ENCODE data around the gene ZNF714. TPM values are rescaled to one million over a fixed set of nuclear protein-coding genes. Genes with fewer than 3 reads are reported as not detected.

Gene ZNF714
- polyA plus RNA-seq (2013, experiment 1 of 2; ENCODE audit: insufficient read length) = 4.6 TPM
- 5.0 TPM for polyA plus RNA-seq (2013, experiment 2 of 2; ENCODE audit: insufficient read length)

DNA sequence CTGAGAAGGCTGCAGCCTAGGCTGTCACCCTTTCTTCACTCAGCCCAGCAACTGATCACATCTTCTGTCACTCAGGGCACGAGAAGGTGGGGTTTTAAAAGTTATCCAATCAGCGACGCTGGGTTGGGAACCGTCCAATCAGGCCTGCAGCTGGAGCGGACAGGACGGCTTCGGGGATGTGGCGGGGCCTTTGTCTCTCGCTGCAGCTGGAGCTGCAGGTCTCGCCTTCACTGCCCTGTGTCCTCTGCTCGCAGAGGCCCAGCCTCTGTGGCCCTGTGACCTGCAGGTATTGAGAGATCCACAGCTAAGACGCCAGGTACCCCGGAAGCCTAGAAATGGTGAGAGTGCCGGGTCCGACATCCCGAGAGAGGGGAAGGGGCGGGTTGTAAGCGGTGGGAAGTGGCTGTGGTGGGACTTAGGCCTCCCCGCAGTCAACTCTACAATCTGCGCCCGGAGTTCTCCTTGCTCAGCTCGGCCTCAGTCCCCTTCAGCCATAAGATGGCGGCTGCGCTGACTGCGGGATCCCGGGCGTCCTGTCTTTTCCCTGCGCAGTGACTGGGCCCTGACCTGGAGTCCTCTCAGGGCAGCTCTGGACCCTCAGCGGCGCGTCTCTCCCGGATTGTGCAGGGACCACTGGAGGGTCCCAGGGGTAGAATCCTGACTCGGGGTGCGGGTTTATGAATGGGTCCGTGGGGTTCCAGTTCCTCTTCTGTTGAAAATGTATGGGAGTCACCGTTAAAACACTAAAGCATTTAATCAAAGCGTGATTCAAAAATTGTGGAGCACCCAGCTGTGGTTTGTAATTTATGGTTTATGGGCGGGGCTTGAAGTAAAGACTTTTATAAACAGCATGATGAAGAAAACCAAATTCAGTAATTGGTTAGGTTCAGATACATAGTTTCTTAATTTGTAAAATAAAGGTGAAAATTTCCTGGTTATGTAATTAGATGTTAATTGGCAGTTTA, at the start of gene ZNF714:
TSS of gene ZNF714 (plus strand) at position 193 of the 965 bp plus-strand sequence. CDS start 16,066 bp downstream, outside the sequence.
- DNase-seq = peak; percentile 94

DNA sequence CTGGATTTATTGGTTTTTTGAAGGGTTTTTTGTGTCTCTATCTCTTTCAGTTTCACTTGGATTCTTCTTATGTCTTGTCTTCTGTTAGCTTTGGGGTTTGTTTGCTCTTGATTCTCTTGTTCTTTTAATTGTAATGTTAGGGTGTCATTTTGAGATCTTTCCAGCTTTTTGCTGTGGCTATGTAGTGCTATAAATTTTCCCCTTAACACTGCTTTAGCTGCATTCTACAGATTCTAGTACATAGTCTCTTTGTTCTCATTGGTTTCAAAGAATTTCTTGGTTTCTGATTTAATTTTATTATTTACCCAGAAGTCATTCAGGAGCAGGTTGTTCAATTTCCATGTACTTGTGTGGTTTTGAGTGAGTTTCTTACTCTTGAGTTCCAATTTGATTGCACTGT, 37.0 kb upstream of the ZNF714 start:
- no peak for DNase-seq

DNA sequence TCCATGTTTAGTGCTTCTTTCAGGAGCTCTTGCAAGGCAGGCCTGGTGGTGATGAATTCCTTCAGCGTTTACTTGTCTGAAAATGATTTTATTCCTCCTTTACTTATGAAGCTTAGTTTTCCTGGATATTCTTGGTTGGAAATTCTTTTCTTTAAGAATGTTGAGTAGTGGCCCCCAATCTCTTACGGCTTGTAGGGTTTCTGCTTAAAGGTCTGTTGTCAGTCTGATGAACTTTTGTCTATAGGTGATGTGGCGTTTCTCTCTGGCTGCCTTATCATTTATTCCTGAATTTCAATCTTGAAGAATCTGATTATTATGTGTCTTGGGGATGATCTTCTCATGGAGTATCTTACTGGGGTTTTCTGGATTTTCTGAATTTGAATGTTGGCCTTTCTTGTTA, 35.5 kb upstream of the ZNF714 start:
- DNase-seq = no peak

DNA sequence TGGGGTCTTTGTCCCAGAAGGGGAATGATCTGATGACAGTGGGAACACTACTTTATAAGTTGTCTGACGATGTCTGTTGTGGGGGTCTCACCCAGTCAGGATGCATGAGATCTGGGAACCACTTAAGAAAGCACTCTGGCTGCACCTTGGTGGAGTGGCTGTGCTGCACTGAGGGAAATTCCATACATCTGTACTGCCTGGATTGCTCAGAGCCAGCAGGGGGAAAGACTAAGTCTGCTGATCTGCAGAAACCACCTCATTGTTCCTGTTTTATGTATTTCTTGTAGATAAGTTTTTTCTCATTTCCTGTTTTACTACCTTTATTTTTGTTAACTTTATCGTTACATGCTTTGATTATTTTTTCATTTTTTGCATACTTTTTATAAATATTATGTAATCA, 34.3 kb upstream of the ZNF714 start:
- no peak for DNase-seq

DNA sequence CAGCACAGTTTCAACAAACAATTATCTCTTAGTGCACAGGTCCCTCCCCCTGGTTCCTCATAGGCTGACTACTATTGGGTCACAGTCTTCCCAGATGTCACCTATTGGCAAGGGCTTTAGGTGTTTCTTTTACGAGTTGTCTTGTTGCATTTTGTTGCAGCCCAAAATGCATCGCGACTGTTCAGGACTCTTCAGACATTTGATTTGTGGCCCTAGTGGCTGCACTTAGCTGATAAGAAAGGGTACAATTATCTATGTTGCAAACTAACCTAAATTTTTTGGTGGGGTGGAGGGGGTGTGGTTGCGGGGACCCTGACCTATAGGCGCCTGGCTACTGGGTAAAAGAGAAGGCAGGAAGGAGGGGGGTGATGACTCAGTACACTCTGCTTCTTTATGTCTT, 29.1 kb upstream of the ZNF714 start:
- DNase-seq = no peak

DNA sequence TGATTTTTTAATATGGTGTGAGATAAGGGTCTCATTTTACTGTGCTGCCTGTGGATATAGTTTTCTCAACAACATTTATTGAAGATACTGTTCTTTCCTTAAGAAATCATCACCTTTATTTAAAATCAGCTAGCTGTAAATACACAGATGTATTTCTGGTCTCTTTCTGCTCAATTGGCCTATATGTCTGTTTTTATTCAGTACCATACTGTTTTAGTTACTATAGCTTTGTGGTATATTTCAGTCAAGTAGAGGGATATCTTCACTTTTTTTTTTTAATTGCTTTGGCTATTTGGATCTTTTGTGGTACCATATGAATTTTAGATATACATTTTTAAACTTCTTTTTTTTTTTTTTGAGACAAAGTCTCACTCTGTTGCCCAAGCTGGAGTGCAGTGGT, 16.7 kb upstream of the ZNF714 start:
- no peak for DNase-seq

DNA sequence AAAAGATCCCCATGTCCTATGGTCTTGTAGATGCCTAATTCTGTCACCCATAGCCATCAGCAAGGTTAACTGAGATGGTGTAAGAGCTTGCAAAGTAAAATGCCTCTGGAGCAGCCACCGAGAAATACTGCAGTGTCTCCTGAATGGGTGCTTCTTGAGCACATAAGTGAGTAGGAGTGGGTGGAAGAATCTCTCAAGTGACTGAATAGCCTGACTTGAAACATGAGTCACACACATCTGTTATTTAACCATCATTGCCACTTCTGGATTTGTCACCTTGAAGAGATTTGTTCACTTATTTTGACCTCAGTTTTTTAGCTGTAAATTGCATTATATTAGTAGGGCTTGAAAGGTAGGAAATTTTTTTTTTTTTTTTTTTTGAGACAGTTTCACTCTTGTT, 2.3 kb downstream of the ZNF714 start:
- DNase-seq = peak; percentile 38

DNA sequence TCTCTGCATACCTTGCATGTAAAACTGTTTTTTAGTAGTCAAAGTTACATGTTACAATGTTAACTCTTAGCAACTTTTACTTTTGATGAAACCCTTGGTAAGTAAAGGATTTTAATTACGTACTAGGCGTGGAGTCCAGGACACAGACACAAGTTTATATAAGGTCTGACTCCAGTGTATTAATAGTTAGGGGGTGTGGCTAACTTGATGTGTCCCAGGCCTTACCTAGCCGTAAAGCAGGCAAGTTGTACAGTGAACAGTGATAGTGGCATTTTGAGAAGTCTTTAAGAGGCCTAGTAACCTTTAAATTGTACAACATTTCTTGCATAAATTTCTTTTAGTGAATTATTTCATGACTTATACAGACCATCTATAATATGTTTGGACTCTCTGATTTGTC, 5.9 kb downstream of the ZNF714 start:
- no peak for DNase-seq

- peak; percentile 22 for DNase-seq
Observed at GRCh38 chr19:21092109-21092508, 10.1 kb downstream of the ZNF714 start.

DNA sequence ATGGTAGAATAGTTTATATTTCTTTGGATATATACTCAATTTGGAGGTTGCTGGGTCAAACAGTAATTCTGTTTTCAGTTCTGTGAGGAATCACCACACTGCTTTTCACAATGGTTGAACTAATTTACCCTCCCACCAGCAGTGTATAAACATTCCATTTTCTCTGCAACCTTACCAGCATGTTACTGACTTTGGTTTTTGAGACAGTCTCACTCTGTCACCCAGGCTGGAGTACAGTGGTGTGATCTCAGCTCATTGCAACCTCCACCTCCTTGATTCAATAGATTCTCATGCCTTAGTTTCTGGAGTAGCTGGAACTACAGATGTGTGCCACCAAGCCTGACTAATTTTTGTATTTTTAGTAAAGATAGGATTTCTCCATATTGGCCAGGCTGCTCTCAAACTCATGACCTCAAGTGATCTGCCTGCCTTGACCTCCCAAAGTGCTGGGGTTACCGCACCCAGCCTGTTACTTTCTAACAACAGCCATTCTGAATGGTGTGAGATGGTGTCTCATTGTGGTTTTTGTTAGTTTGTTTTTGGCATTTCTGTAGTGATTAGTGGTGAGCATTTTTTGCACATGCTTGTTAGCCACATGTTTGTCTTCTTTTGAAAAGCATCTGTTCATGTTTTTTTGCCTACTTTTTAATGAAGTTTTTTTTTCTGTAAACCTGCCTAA, 12.5 kb downstream of the ZNF714 start:
- DNase-seq = no peak

- DNase-seq = no peak
Observed at GRCh38 chr19:21098291-21098690, 16.3 kb downstream of the ZNF714 start.

DNA sequence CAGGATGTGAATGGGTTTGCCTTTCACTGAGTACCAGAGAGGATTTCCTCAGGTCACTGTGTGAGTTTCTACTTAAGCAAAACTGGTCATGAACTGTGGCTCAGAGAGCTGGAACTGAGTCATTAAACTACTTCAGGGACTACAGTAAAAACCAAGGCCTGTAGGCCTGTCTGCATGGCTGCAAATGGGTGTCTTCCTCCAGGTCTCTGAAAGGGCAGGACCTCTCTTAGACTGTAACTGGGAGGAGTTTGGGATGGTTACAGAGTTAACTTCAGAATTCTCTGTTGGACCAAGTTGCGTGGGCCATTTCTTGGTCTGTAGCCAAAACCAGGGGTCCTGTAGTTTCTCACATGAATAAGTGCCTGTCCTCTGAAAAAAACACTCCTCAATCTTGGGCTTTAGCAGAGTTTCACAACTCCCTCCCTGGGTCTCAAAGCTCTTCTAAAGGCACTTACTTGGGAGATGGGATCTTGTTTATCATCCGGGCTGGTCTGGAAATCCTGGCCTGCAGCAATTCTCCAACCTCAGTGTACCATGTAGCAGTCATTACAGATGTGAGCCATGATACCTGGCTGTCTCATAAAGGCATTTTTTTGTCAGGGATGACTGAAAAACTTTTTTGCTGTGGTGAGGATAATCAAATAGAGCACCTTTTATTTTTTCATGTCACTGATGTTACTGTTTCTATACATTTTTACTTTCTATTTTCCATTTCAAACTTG, 19.7 kb downstream of the ZNF714 start:
- no peak for DNase-seq

DNA sequence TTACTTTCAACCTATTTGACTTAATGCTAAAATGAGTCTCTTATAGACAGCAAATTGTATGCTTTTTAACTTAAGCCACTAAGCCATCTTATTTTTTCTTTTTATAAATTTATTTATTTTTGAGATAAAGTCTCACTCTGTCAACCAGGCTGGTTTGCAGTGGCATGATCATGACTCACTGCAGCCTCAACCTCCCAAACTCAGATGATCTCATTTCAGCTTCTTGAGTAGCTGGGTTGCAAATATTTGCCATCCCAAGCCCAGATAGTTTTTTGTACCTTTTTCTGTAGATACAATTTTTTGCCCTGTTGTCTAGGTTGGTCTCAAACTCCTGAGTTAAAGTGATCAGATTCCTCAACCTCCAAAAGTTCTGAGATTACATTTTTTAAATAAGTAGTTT, 27.1 kb downstream of the ZNF714 start:
- no peak for DNase-seq

DNA sequence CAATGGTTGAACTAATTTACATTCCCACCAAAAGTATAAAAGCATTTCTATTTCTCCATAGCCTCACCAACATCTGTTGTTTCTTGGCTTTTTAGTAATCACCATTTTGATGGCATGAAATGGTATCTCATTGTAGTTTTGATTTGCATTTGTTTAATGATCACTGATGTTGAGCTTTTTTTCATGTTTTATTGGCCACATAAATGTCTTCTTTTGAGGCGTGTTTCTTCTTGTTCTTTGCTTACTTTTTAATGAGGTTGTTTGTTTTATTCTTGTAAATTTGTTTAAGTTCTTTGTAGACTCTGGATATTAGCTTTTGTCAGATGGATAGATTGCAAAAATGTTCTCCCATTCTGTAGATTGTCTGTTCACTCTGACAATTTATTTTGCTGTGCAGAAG, 28.2 kb downstream of the ZNF714 start:
- no peak for DNase-seq

- no peak for DNase-seq
Observed at GRCh38 chr19:21115430-21115829, 33.4 kb downstream of the ZNF714 start.

GRCh38 chr19:21117041-21117907, 35.3 kb downstream of the ZNF714 start:
- DNase-seq = peak; percentile 3

DNA sequence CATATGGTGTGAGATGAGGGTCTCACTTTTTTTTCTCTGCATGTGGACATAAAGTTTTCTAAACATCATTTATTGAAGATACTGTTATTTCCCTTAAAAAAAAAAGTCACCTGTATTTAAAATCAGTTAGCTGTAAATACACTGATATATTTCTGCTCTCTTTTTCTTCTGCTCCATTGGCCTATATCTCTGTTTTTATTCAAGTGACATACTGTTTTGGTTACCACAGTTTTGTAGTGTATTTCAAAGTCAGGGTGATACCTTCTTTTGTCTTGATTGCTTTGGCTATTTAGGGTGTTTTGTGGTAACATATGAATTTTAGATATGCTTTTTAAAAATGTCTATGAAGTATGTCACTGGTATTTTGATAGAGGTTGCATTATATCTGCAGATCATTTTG, 44.1 kb downstream of the ZNF714 start:
- no peak for DNase-seq

- no peak for DNase-seq
Observed at GRCh38 chr19:21127001-21127400, 45.0 kb downstream of the ZNF714 start.

DNA sequence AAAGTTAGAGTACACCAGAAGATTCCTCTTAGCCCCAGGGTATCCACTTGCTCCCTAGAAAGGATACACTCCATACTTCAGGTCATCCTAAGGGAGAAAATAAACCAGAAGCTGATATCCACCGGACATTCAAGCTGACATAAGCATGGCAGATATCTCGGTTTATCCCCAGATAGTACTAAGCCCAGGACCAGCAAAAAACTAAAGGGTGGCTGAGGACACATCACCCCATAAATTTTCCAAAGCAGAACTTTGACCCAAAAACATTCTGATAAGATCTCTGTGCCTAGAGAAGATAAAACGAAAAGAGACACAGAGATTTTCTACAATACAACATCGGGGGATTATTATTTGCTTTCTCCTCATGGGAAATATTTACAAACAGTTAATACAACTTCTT, 45.9 kb downstream of the ZNF714 start:
- DNase-seq = no peak

- DNase-seq = no peak
Observed at GRCh38 chr19:21128901-21129698, 47.1 kb downstream of the ZNF714 start.
